GM21529 (cell line): ENCODE results near the gene SIM1.

Experiments
- ATAC-seq: cut with Tn5 transposase; IDR thresholded peaks from one replicate; pipeline ENCODE4 v1.9.1; 2021; ENCODE audit not compliant: unreplicated experiment

The SIM1 gene

DNA sequence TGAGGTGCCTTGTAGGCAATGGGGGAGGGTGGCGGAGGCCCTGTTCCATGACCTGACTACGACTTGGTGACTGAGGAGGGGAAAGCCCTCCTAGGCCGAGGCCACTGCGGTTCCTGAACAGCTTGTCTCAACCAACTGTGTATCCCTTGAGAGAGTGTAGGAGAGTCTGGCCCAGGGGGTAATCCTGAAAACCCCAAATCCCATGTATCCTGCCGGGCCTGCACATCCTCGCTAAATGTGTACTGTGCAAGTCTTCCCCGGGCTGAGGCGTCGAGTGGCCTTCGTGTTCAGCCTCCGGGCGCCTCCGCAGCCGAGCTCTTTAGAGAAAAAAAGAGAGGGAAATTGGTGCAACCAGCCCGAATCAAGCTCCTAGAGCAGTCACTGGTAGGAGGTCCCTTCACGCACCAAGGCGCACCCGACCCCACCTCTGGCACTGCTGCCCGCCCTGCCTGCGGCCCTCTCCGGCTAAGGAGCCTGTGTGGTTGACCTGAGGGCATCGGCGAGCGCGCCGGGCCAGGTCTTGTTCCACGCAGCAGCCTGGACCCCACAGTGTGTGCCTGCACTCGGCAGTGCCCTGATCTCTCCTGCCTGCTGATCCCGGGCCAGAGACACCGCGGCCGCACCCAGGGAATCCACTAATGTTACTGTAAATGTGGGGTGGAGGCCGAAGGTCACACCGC is 7.3 kb downstream of the SIM1 start:
- ATAC-seq: no peak

DNA sequence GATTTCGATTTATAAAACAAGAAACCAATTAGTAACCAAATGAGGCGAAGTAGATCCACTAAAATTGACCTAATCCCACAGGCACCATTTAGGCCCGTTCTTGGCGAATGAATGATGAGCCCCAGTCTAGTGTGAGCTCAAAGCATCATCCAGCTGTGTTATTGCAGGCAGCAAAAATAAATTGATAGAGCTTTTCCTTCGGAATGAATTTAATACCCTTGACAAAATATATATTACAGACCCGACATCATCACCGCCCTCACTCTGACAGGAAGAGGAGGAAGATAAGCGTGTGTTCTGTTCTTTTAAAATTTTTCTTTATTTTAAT is 7.8 kb downstream of the SIM1 start:
- no peak for ATAC-seq

DNA sequence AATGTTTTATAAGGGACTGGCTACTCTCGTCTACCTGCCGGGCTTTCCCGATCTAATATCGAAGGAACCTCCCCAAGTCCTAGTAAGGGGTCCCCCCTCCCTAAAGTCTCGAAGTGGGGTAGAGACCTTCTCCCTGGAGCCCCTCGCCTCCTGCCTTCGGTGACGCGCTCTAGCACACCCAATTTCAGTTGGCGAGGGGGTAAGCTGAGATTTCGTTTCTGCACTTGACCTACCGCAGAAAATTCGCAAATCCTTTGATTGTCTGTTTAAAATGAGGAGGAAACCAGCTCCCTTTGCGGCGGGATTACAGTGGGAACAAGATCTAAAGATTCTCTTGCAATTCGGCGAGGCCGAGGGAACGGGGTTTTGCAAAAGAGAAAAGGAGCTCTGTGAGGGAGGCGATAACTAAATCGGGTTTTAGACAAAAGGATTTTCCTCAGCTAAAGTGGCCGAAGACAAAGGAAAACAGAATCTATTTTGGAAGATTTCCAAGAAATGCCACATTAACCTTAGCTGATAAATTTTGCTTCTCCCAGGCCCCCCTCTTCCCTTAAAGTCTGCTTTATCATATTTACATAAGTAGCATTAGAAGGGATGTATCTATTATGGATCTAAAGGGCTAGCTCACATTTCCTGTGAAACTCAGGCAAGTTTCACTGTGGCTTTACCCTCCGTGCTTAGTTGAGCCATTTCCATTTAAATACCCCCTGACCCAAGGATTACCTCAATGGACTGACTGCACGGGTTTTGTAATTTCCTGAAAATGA is 8.4 kb downstream of the SIM1 start:
- ATAC-seq: no peak

DNA sequence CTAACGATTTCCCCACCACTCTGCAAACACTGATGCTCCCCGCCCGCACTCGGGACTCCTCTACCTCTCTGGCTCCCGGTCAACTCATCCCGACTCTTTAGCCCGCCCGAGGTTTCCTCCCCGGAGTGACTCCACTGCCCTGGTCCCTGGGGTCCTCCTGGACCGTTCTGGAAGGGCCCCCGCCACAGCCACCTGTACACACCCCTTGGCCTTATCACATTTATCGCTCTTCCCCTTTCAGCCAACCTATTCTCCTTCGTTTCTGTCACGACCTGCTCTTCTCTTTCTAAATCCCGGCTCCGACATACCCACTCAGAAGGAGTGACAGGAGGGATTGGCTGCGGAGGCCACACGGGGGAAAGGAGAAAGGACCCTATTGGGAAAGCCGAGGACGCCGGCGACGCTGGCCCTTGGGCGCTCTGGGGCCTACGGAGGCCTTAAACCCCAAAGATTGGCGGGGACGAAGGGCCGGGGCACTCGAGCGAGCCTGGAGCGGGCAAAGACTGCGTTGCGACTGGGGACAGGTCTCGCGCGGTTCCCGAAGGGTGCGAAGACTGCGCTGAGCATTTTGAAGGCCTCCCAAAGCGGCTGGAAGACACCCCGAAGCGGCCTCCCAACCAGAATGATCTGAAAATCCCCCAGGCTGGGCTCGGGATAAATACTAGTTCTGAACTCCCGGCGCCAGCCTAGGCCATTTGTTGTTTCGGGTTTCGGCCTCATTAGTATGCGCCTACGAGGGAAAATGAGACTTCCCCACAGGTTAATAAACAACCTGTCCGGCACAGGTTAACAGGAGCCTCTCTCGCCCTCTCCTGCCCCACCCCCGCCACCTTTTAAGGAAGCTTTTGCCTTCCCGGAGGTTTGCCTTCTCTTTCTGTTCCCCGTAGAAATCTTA is 9.2 kb downstream of the SIM1 start:
- no peak for ATAC-seq

DNA sequence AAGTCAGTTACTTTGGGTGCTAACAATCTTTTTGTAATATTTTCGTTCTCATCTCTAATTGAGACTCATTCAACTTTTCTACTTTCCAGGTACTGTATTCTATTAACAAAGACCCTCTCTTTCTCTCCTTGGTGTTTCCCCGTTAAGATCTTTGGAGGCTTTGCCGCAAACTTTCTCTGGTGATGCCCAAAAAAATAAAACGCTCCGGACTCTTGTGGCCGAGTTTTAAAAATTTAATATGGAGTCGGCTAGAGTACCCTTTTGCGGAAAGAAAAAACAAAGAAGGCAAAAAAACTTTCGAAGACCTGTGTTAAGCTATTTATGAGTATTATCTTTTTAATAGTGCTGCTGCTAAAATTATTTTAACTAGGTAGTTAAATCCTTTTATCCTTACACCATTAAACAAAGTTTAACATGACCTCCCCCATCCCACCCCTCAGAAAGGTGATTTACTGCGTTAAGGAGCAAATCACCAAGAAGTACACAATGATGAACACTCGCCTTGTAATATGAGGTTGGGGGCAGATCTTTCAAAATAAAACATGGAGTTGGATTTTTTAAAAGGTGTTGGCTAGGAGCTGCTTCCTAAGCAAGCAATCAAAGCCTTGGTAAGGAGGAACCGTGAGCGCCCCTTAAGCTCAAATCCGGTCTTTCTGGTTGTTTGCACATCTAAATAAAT is 10.0 kb downstream of the SIM1 start:
- ATAC-seq: no peak

DNA sequence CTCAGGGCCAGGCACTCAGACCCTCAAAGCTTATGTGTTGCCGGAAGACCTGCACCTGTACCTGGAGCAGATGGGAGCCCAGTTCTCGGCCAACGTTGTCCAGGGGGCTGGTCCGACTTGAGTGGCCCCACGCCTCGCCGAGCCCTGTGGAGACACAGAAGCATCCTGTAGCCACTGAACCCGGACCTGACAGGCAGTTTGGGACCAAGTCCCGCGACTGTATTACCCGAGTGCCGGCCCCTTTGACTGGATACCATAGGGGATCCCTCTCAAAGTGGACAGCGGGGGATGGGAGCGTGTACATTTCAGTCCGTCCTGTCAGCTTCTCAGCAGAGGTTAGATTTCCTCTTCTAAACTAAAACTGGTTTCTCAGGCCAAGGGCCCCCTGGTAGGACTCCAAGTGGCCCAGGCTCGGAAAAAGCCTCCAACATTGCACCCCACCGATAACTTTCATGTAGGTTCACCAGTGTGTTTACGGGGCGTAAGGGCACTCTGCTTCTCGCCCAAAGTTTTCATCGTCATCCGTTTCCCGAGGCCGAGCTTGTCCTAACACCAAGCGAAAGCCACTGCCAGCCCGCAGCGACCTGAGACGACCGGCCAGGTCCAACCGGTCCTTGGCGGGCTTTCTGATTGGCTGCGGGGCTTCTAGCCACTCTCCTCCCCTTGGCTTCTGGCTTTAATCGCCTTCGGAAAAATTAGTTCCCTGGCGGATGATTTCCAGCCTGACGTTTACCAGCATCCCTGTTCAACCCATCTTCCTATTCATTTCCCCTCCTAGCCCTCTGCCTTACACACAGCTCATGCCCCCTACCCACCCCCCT is 10.8 kb downstream of the SIM1 start:
- no peak for ATAC-seq

DNA sequence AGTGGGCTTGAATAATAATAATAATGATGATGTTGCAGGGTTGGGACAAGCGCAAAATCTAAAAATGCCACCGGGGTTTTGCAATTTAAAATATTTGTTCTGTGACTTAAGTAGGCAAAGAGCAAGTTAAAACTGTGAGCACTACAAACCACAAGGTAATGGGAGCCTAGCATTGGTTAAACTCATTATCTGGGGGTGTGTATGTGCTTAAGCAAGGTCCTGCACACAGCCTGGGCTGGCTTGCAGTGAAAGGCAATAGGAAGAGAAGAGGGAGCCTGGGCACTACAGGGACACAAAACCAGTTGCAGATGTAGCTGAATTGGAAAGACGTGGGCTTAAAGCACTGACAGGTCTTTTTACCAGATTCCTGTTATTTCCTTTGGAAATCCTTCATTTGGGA is 11.7 kb downstream of the SIM1 start:
- ATAC-seq: no peak

DNA sequence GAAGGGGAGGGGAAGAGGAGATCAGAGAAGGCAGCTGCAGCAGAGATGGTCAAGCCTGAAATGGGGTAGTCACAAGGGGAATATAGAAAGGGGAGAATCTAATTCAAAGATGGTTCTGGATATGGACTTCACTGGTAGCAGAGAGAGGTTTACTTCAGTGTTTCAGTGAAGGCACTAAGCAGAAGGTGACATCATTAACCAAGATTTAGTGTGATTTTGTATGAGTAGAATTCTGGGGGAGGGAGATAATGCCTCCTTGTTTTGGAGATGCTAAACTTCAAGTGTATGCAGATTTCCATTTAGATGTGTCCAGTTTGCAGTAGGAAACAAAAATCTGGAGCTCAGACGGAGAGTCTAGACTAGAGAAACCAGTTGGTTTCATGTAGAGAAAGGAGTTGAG is 13.1 kb downstream of the SIM1 start:
- ATAC-seq: no peak

DNA sequence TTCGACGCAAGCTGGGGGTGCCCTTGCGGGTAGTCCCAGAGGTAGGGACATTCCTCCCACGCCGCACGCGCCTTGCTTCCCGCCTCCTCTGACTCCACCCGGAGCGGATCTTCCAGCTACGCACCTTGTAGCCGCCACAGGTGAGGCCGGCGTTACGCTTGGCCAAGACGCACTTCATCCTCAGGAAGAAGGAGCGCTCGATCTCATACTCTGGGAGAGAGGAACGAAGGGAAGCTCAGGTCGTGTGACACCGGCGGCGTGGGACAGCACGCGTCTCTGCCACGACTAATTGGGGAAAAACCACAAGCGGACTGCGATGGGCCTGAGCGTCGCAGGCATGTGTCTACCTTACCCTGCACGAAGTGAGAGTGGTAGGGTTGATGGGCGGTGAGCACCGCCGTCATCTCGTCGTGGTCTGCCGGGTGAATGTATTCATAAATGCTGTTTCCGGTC is 15.5 kb downstream of the SIM1 start:
- ATAC-seq: no peak

DNA sequence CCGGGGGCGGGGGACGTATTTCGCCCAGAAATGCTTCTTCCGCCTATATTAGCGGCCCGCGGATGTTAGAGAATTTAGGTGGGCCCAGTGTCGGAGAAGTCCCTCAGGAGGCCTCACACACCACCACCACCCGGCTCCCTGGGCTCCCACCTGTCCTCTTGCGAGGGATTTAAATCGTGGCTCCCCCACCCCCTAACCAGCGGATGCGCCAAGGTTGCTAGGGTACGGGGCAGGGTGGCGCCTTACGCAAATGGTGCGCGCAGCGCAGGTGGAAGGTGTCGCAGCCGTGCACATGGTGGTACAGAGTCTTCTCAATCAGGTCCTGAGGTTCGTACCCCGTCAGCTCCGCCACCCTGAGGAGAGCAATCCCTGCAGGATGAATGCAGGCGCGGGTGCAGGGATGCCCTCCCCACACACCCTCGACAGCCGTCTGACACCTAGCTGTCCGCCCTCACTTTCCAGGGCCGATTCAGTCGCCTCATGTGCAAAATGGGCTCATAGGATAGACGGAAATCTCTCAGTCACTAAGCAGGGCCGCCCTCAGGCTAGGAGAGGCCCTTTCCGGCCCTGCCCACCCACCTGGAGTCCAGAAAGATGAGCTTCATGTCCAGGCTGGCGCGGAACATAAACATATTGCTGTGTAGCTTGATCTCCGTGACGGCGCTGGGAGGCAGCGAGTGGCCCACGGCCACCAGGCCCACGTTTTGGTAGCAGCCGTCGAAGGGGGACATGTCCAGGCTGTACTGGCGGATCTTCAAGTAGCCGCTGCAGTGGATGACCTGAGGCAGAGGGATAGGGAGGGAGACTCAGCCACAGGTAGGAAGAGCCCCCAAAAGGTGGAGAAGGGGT is 16.6 kb downstream of the SIM1 start:
- no peak for ATAC-seq

DNA sequence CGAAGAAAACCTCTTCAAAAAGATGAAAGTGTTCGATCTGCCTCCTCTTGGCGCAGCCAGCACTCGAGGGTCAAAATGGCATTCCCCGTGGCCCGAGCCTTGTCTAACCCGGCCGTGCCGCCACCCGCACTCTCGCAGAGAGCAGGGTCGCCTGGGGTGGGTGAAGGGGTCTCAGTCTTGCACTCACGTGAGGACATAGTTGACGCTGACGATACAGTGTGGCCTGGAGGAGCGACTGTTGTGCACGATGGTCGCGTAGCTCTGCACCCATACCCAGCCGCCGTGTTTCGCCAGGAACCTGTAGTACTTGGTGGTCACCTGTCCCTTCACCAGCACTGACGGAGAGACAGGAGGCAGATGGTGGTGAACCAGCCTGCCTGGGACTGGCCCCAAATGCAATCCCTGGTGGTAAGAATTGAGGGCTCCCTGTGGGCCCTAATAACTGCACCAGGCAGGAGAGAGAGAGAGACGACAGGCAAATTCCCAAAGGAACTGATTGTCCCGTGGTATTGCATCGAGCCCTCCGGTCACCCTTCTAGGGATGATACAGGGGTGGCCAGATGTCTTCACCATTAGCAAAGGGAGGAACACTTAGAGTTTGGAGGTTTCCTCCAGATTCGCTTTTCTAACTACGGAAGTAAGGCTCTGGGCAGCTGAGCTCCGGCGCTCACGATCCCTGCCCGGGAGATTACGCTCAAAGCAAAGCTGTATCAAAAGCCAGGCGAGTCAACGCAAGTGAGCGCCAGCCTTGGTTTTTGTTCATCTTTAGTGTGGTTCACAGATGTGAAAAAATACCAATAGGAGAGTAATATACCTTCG is 17.4 kb downstream of the SIM1 start:
- no peak for ATAC-seq

DNA sequence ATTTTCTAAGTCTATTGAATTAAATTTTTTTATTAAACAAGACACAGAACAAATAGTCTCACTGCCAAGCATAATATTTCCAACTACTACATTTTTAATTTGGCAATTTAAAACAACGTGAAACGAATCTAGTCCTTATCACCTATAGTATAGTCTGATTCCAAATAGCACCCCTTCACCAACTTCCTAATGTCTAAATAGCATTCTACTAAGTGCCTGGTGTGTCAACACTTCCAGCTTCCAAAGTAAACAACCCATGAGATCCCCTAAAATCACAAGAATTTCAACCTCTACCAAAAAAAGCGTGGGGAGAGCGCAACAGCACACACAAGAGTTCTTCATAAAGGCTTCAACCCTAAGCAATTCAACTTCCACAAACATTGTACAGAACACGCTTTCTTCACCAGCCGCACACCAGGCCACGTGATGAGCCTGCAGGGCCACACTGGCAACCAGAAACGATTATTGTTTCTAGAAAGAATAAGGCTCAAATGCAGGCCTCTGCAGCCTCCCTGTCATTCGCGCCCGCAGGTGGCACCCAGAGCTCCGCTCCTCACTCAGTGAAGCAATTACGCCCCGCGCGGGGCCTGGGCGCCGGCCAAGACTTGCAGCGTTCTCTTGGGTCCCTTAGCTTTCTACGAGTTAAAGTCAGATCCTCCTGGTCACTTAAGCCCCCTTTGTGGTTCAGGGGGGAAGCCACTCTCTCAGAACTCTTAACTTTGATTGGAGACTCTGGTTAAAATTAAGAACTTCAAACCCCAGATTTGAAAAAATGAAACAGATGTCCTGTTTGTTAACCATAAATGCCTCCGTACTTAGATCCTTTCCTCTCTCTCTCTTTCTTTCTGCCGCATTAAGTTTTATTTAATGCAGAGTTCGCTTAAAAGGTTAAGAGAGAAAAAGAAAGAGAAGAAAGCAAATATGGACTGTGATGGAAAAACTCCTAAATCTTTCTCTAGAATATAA is 18.3 kb downstream of the SIM1 start:
- ATAC-seq: no peak

DNA sequence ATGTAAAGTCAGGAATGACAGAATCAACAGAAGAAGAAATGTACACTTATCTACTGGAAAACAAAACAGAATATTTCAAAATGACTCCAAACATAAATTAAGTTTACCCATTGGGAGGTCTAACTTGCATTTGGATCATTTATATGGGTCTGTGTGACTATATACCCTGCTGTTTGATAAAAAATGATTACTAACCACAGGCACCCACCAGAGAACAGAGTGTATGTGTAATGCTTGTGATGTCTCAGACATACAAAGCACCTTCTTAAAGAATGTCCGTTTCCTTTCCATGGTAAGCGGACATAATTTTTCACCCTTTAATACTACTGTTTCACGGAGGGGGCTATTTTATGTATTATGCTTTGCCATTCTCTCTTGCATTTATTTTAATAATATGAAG is 19.2 kb downstream of the SIM1 start:
- ATAC-seq: no peak

DNA sequence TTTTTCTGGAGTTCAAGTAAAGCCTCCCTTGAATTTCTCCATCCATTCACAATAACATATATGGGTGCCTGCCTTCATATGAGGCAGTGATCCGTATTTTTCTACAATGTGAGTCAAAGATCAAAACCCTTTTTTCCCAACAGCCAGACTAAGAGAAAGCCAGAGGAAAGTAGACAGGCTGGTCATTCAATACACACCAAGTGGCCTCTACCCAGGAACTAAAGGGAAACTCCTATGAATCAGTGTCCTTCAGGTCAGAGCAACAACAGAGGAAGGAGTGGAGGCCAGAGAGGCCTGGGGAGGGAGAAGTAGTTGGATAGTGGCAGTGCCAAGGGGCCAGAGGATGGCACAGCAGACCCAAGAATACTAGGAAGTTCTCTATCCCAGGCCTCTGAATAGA is 23.8 kb downstream of the SIM1 start:
- no peak for ATAC-seq

DNA sequence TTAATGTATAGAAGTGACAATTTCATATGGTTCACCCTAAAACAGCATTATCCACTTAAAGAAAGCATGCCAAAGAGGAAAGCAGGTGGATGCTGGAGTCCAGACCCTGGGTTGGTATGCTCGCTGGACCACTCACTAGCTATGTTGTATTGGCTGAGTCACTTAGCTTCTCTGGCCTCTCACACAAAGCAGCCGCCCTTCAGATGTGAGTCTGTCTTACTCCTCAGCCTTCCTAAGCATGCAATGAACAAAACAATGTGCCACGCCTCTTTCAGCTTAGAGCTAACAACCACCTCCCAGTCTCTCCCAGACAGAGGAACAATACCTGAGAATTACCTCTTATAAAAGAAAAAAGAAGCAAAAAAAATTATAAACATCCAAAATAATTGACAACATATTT is 29.4 kb downstream of the SIM1 start:
- no peak for ATAC-seq

DNA sequence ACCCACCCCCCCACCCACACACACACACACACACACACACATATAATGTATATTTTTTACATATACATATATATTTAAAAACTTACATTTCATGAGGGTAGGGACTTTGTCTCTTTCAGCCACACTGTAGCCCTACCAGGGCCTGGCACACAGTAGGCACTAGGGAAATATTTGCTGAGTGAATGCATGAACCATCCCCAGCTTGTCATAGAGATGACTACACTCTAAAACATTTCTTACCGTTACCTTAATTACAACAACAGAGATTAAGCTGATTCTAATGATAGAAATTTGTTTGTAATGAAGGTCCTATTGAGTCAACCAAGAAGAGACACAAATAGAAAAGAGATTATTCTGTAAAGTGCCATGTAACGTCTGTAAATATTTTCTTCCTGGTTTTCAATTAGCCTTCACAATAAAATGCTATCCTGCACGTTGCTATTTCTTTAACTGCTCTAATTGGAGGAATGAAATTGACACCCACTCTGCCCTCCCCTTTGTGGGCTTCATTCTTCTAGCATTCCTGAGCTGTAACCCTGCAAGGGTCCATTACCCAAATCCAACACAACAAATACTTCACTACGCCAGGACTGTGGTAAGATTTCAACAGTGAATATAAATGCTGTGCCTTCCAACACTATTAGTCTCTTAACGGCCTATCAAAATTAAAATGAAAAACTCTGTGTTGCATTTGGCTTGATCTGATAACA is 30.8 kb downstream of the SIM1 start:
- no peak for ATAC-seq

DNA sequence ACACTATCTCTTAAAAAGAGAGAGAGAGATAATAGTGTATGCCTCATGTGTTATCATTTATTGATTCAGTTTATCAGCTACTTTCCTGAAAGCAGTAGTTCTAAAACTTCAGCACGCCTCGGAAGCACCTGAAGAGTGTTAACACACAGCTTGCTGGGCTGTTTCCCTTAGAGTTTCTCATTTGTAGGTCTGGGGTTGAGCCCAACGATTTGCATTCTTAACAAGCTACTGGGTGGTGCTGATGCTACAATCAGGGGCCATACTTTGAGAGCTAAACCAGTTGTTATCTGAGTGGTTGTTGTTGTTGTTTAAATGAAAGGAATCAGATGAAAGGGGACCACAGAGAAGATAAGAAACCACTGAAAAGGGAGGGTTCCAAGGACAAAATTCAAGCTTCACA is 32.6 kb downstream of the SIM1 start:
- no peak for ATAC-seq
